Cardiac fibroblast (primary cell): ENCODE data around the gene ST6GALNAC2.
"Not testable (repeated sequence)": the region's sequence is repeated elsewhere in the genome, so short reads cannot be mapped to it uniquely, and the experiment has no call there.

Source experiments
- DNase-seq, 2 donors: peaks; one replicate each; pipeline versions ENCODE4 v3.0.0 to v3.0.0-alpha.2; 2010; ENCODE audit warnings: low read depth in 2 of 2
- H3K4me3 ChIP-seq, 2 donors: replicated peaks in 1 of 2; 1 replicate in 1 of 2; 2 replicates in 1 of 2; pipeline ENCODE4 v1.5.1; 2011; ENCODE audit warnings: low read depth in 2 of 2, low read length in 2 of 2, mild to moderate bottlenecking in 2 of 2, moderate library complexity in 1 of 2
- CTCF ChIP-seq: IDR thresholded peaks from one replicate; pipeline ENCODE4 v1.5.1; 2011; ENCODE audit warnings: low read depth, mild to moderate bottlenecking, low read length, inconsistent platforms

Gene ST6GALNAC2

GRCh38 chr17:76560877-76561221 is 24.8 kb downstream of the ST6GALNAC2 start:
- H3K4me3 ChIP-seq = no peak overlapping the region
- no peak for DNase-seq
- TF ChIP-seq CTCF = no peak

GRCh38 chr17:76560036-76560876 is 25.4 kb downstream of the ST6GALNAC2 start:
- H3K4me3 ChIP-seq = no peak overlapping the region
- no peak for DNase-seq
- TF ChIP-seq CTCF = no peak

GRCh38 chr17:76559460-76559859 is 26.2 kb downstream of the ST6GALNAC2 start:
- not testable (repeated sequence) for DNase-seq
- peak overlapping the region; percentile 91 to 93 for H3K4me3 ChIP-seq

- H3K4me3 ChIP-seq = peak overlapping the region; percentile 91 to 93
- peak; percentile 56 for TF ChIP-seq CTCF
- DNase-seq = peak in 1 of 2 donors; percentile 53
Measured at GRCh38 chr17:76558198-76559095, 27.2 kb downstream of the ST6GALNAC2 start.

- H3K4me3 ChIP-seq = peak overlapping the region; percentile 91 to 93
- peak; percentile 72 for TF ChIP-seq CTCF
- peak; percentile 98 for DNase-seq
Measured at GRCh38 chr17:76557368-76558197, 28.1 kb downstream of the ST6GALNAC2 start.

GRCh38 chr17:76556765-76557367 is 28.8 kb downstream of the ST6GALNAC2 start:
- peak; percentile 70 to 80 for DNase-seq
- no peak for TF ChIP-seq CTCF
- H3K4me3 ChIP-seq = peak overlapping the region; percentile 91 to 93
